Heart right ventricle (tissue), 16 donors: ENCODE data around the gene GDE1. TPM values are rescaled to one million over a fixed set of nuclear protein-coding genes. Genes with fewer than 3 reads are reported as not detected.

Source experiments
- ATAC-seq, 8 donors: fragments of 200-7000 bp; cut with Tn5 transposase; one replicate each; pipeline ENCODE4 v1.9.1; 2020; ENCODE audit warnings: mild to moderate bottlenecking in 8 of 8, moderate library complexity in 8 of 8, moderate number of reproducible peaks in 1 of 8
- DNase-seq, 2 donors: peaks; one replicate each; pipeline ENCODE4 v3.0.0-alpha.2; 2020
- H3K27ac ChIP-seq, 10 donors: fragments of 200-600 bp; sonication (generic) in 2 of 10; one replicate each; pipeline versions ENCODE4 v1.5.0 to v1.8.0; 2020 to 2022; ENCODE audit warnings: mild to moderate bottlenecking in 3 of 10
- H3K27me3 ChIP-seq, 7 donors: fragments of 200-600 bp; one replicate each; pipeline ENCODE4 v1.8.0; 2021 to 2022; ENCODE audit warnings: mild to moderate bottlenecking in 2 of 7
- H3K36me3 ChIP-seq, 9 donors: fragments of 200-600 bp; sonication (generic) in 1 of 9; one replicate each; pipeline versions ENCODE4 v1.5.0 to v1.8.0; 2020 to 2022; ENCODE audit warnings: mild to moderate bottlenecking in 2 of 9
- H3K4me1 ChIP-seq, 9 donors: fragments of 200-600 bp; sonication (generic) in 1 of 9; one replicate each; pipeline versions ENCODE4 v1.5.0 to v1.8.0; 2020 to 2022; ENCODE audit warnings: mild to moderate bottlenecking in 4 of 9
- H3K4me3 ChIP-seq, 10 donors: fragments of 200-600 bp; sonication (generic) in 2 of 10; one replicate each; pipeline versions ENCODE4 v1.5.0 to v1.8.0; 2020 to 2022; ENCODE audit warnings: mild to moderate bottlenecking in 7 of 10, moderate library complexity in 2 of 10
- H3K9me3 ChIP-seq, 11 donors: fragments of 200-600 bp in 10 of 11; sonication (generic) in 2 of 11; one replicate each; pipeline versions ENCODE4 v1.5.0 to v1.8.0; 2013 to 2022; ENCODE audit warnings: mild to moderate bottlenecking in 2 of 11, control low read depth in 1 of 11, moderate library complexity in 1 of 11
- WGBS, 2 donors: extraction: QIAGEN DNeasy Blood & Tissue Kit; methylation state at CpG; one replicate each; pipeline ENCODE4 v1.1.7; 2013; ENCODE audit warnings: inconsistent platforms in 1 of 2; 5-methylcytosine and 5-hydroxymethylcytosine counted together
- intact Hi-C, 10 donors: fragments of 100-400 bp; cut with DNase I; formaldehyde crosslinking; loops; one replicate each; pipeline versions ENCODE4 v1.11.1 to v1.14.2; 2022
- polyA plus RNA-seq, 2 donors: library from polyadenylated mRNA; stranded (reverse); fragments of 200-250 nt; gene quantifications; one replicate each; pipeline ENCODE4 v1.2.3, GENCODE V29; 2013
- total RNA-seq, 10 donors: library from RNA; stranded (reverse); fragmentation: NEBNext Ultra II Directional in 3 of 10; extraction: Animal tissue kit (Norgen Biotek cat#: 25700) in 3 of 10; gene quantifications; one replicate each; pipeline versions ENCODE4 v1.2.1 to v1.2.4, GENCODE V29; 2021 to 2023
- TF ChIP-seq, protein P1 (sequence below), 9 donors: fragments of 200-600 bp; sonication (generic) in 2 of 9; IDR thresholded peaks; one replicate each; pipeline versions ENCODE4 v1.5.0 to v1.8.0; 2021 to 2022; ENCODE audit warnings: antibody characterized with exemption in 9 of 9, mild to moderate bottlenecking in 5 of 9, moderate library complexity in 1 of 9
- donor health status: Arrhythmogenic right ventricular cardiomyopathy.
- donor health status: ischemic (EF 13 %, LVEDD 7.1; RV severe dilation, severe dysfunction).
- donor health status: healthy with polysubstance abuse.
- donor health status: DM: no; HTN: yes; CAD: no.
- donor health status: DM: no; HTN: no; CAD: no.
- donor health status: ischemic (EF 25% LVEDD 6.9; RV normal size, moderate dysfunction).
- donor health status: ischemic (EF 25% LVEDD 5.7; RV mildly dilated, moderate dysfunction).
- donor health status: healthy.
- donor health status: DM: yes; HTN: yes; CAD: no.
- donor health status: Ischemic cardiomyopathy.
- donor health status: ischemic (EF 35%, LVEDD 5.7; RV mildly dilated, moderate dysfunction).
- donor health status: nonischemic (EF 11% LVEDD 7.7; RV severe dilation, severe dysfunction).
- donor health status: DM: yes; HTN: yes; CAD: no.
- donor health status: PGD.
- donor health status: ischemic (EF 29% LVEDD 5.4; RV normal size, mild dysfunction).
- donor health status: nonischemic (EF 23%, LVEDD 6.1; RV moderate dilation, normal function).

Gene GDE1
- total and polyA plus RNA-seq, 12 donors = 31.9 to 128 (median 108) TPM

DNA sequence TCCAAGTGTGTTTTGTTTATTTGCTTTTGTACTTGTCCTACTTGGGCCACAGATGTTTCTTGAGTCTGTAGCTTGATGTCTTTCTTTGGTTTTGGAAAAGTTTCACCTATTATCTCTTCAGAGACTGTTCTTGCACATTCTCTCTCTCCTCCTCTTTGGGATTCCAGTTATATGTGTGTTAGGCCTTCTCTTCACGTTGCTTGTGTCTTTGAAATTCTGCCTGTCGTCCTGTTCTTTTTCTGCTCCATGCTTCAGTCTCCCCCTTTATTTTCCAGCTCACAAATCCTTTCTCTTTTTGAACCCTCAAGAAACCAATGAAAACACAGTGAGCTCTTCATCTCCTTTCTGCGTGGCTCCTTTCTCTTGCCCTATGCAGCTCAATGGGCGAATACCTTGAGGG lies 41.5 kb upstream of the GDE1 start:
- DNase-seq = no peak
- no peak for ATAC-seq
- H3K27ac ChIP-seq = no peak overlapping the region
- TF ChIP-seq, protein P1, sequence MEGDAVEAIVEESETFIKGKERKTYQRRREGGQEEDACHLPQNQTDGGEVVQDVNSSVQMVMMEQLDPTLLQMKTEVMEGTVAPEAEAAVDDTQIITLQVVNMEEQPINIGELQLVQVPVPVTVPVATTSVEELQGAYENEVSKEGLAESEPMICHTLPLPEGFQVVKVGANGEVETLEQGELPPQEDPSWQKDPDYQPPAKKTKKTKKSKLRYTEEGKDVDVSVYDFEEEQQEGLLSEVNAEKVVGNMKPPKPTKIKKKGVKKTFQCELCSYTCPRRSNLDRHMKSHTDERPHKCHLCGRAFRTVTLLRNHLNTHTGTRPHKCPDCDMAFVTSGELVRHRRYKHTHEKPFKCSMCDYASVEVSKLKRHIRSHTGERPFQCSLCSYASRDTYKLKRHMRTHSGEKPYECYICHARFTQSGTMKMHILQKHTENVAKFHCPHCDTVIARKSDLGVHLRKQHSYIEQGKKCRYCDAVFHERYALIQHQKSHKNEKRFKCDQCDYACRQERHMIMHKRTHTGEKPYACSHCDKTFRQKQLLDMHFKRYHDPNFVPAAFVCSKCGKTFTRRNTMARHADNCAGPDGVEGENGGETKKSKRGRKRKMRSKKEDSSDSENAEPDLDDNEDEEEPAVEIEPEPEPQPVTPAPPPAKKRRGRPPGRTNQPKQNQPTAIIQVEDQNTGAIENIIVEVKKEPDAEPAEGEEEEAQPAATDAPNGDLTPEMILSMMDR (IDR thresholded peaks at IDR 0.05) = no peak
- peaks cover 0 to 14% (median 0%) of the 10 kb centered on the region in 11 donors for H3K9me3 ChIP-seq
- peaks cover 0 to 42% (median 9%) of the 10 kb centered on the region in 9 donors for H3K36me3 ChIP-seq
- WGBS, 2 donors = 87 to 99% methylated on average over 4 of the region's 4 CpGs
- intact Hi-C loops = loop anchor here in 1 of 10 donors (10.0 kb wide), 1 partner anchor 71 kb away; no protein-coding TSS in a partner anchor
- H3K4me3 ChIP-seq = no peak overlapping the region
- H3K4me1 ChIP-seq = peaks cover 0 to 4% (median 0%) of the 10 kb centered on the region in 9 donors
- no peaks in the 10 kb centered on the region for H3K27me3 ChIP-seq

DNA sequence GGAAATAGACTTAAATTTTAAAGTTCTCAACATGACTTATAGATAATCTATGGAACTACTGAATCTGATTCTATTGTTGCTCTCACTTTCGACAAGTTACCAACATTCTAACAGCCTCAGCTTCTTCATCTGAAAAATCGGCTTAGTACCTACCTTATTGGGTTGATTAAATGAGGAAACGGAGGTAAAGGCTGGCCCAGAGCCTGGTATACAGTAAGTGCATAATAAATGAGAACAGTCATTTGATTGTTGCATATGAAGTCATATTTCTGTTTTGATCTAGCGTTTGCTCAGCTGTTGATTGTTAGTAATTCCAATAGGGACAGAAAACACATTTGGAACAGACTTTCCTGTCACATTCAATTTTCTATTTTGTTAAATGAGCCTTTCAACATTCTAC lies 38.2 kb upstream of the GDE1 start:
- WGBS, 2 donors = 91 to 94% methylated on average over 4 of the region's 4 CpGs
- Histone ChIP-seq H3K4me1 (peaks cover 0 to 15% (median 7%) of the 10 kb centered on the region in 9 donors), H3K9me3 (peaks cover 0 to 14% (median 0%) of the 10 kb centered on the region in 11 donors), H3K36me3 (peaks cover 0 to 9% (median 0%) of the 10 kb centered on the region in 9 donors), H3K27me3 (no peaks in the 10 kb centered on the region), H3K27ac (no peak overlapping the region), H3K4me3 (no peak overlapping the region)
- DNase-seq = no peak
- ATAC-seq = no peak
- TF ChIP-seq, protein P1 (IDR thresholded peaks at IDR 0.05) = no peak
- intact Hi-C loops = loop anchor here in 1 of 10 donors (10.0 kb wide), 1 partner anchor 75 kb away; no protein-coding TSS in a partner anchor

DNA sequence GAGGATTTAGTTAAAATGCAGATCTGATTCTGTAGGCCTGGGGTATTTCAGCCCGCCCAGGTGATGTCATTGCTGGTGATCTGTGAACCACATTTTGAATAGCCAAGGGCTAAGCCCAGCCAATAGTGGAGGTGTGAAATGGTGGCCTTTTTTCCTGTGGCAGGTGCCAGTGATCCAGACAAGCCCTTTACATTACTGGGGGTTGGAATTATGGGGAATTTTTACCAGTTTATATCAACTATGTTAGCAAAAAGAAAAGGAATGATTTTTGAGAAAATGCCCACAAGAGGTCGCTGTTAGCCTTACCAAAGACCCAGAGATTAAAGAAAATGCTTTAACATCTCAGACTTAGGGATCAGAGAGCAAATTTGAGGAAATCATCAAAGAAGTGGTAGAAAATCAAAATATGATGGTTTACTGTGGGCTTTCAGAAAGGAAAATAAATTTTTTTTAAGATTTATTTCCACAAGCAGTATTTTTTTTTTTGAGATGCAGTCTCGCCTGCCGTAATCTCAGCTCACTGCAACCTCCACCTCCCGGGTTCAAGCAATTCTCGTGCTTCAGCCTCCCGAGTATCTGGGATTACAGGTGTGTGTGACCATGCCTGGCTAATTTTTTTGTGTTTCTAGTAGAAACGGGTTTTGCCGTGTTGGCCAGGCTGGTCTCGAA lies 37.5 kb upstream of the GDE1 start:
- DNase-seq (peak in 1 of 2 donors; percentile 23), ATAC-seq (no peak)
- peaks cover 0 to 3% (median 0%) of the 10 kb centered on the region in 9 donors for H3K36me3 ChIP-seq
- H3K4me3 ChIP-seq = no peak overlapping the region
- intact Hi-C loops = loop anchor here in 7 of 10 donors (1.0 to 5.0 kb wide), 5 partner anchors 325 to 328 kb away; partner anchors contain the start of gene GPRC5B (in 1 of the 7)
- no peak overlapping the region for H3K27ac ChIP-seq
- H3K9me3 ChIP-seq = peaks cover 0 to 14% (median 0%) of the 10 kb centered on the region in 11 donors
- TF ChIP-seq, protein P1 (IDR thresholded peaks at IDR 0.05) = peak; percentile 46 to 82 (median 72)
- WGBS, 2 donors = 74 to 79% methylated on average over 10 of the region's 10 CpGs
- peaks cover 0 to 22% (median 13%) of the 10 kb centered on the region in 9 donors for H3K4me1 ChIP-seq
- H3K27me3 ChIP-seq = no peaks in the 10 kb centered on the region

DNA sequence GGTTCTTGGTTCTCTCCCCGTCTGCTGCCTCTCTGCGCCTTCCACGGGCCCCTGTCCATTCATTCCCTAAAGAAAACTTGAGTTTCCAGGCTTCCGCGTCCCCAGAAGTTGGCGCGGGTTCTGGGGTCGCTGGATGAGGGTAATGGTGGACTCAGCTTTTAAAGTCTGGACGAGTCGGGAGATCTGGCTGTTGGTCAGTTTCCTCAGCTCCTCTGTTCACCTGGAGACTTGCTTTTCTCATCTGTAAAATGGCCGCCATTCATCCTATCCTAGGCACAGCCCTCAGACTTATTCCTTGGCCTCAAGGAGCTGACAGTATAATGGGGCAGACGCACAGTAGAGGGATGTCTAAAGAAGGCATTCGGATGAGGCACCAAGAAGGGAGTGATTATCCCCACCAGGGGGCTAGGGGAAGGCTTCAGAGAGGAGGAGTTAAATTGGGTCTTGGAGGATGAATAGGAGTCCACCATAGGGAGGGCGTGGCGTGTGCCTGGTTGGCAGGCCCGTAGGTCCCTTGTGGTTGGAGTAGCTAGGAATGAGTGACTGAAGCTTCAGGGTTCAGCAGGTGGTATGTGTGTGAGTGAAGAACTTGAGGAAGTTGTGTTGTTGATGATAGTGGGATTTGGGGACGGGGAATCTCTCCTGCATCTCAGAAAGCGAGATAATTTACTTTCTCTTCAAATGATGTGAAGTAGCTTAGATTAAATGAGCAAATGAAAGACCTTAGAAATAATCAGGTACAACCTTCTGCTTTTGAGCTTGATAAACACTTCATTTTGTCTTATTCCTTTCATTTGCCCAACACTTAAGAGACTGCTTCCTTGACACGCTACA lies 34.3 kb upstream of the GDE1 start:
- DNase-seq = peak in 1 of 2 donors; percentile 13
- 35 to 36% methylated on average over 19 of the region's 19 CpGs for WGBS, 2 donors
- H3K4me3 ChIP-seq = peak overlapping the region; percentile 62 to 93 (median 79)
- H3K27me3 ChIP-seq = no peaks in the 10 kb centered on the region
- TF ChIP-seq, protein P1 (IDR thresholded peaks at IDR 0.05) = peak in 2 of 9 donors; percentile 6 to 9
- H3K27ac ChIP-seq = peak overlapping the region; percentile 40 to 95 (median 86)
- H3K4me1 ChIP-seq = peaks cover 0 to 24% (median 16%) of the 10 kb centered on the region in 9 donors
- H3K9me3 ChIP-seq = no peaks in the 10 kb centered on the region
- H3K36me3 ChIP-seq = peaks cover 0 to 16% (median 0%) of the 10 kb centered on the region in 9 donors
- intact Hi-C loops = loop anchor here in 3 of 10 donors (2.0 to 5.0 kb wide), 2 partner anchors 33 to 331 kb away; partner anchors contain the start of genes CCP110 (in 2 of the 3) and GDE1 (in 2 of the 3)
- ATAC-seq = peak in 1 of 8 donors; percentile 2
